ENCODE measurements around the gene PEPD.
A peak's percentile ranks its signal among the peaks of the same experiment; 100 is the strongest.

Gene PEPD

GRCh38 chr19:33422369-33423180, 99.0 kb downstream of the PEPD start:
- TF ChIP-seq ARNT (IDR thresholded peaks at IDR 0.05) (no peak), SUZ12 (IDR thresholded peaks at IDR 0.05) (no peak), SP1 (IDR thresholded peaks at IDR 0.05) (no peak), PKNOX1 (IDR thresholded peaks at IDR 0.05) (peak; percentile 56; the same call in 1 of the 2 replicates), TARDBP (IDR thresholded peaks at IDR 0.05) (no peak), L3MBTL2 (conservative IDR thresholded peaks at IDR 0.05) (no peak)

GRCh38 chr19:33421368-33421767, 100.2 kb downstream of the PEPD start:
- ChIA-PET CTCF (interaction anchor here (1.3 to 1.9 kb wide), 2 partner anchors 9 to 348 kb away, joined by 5 to 6 read pairs; no protein-coding TSS in a partner anchor), POLR2A (no interaction called here)
- TF ChIP-seq FOXM1 (IDR thresholded peaks at IDR 0.05; ENCODE audit: borderline replicate concordance) (no peak), CTBP1 (IDR thresholded peaks at IDR 0.05; ENCODE audit: borderline replicate concordance) (no peak), NFRKB (IDR thresholded peaks at IDR 0.05) (no peak), HDGF (IDR thresholded peaks at IDR 0.05; ENCODE audit: borderline replicate concordance) (no peak), TARDBP (IDR thresholded peaks at IDR 0.05) (no peak), FOXK2 (IDR thresholded peaks at IDR 0.05) (no peak), ARNT (IDR thresholded peaks at IDR 0.05) (no peak), ZNF384 (IDR thresholded peaks at IDR 0.05) (no peak), LEF1 (IDR thresholded peaks at IDR 0.05; ENCODE audit: borderline replicate concordance) (no peak), SUZ12 (IDR thresholded peaks at IDR 0.05) (no peak), PKNOX1 (IDR thresholded peaks at IDR 0.05) (no peak), BHLHE40 (IDR thresholded peaks at IDR 0.05; ENCODE audit: borderline replicate concordance) (no peak), FOXA1 (IDR thresholded peaks at IDR 0.05) (no peak), ELF4 (IDR thresholded peaks at IDR 0.05) (no peak), L3MBTL2 (conservative IDR thresholded peaks at IDR 0.05) (no peak), SP1 (IDR thresholded peaks at IDR 0.05) (no peak)
- no peak for DNase-seq (ENCODE audit: extremely low spot score)

More at GRCh38 chr19:33422369-33423180, 99.0 kb downstream of the PEPD start:
- CTCF ChIA-PET, result interaction anchor here (0.6 kb wide), 1 partner anchor 846 kb away, joined by 8 read pairs; no protein-coding TSS in a partner anchor
- no peak for DNase-seq (ENCODE audit: extremely low spot score)
- POLR2A ChIA-PET, result no interaction called here

- CTCF ChIA-PET, result interaction anchor here (1.3 to 1.9 kb wide), 2 partner anchors 10 to 349 kb away, joined by 5 to 6 read pairs; no protein-coding TSS in a partner anchor
- no peak for DNase-seq (ENCODE audit: extremely low spot score)
- no peak for TF ChIP-seq SUZ12 (IDR thresholded peaks at IDR 0.05)
- no peak for TF ChIP-seq FOXM1 (IDR thresholded peaks at IDR 0.05; ENCODE audit: borderline replicate concordance)
- TF ChIP-seq ARNT (IDR thresholded peaks at IDR 0.05), result no peak
- no peak for TF ChIP-seq SP1 (IDR thresholded peaks at IDR 0.05)
- no peak for TF ChIP-seq TARDBP (IDR thresholded peaks at IDR 0.05)
- no peak for TF ChIP-seq CTBP1 (IDR thresholded peaks at IDR 0.05; ENCODE audit: borderline replicate concordance)
- no peak for TF ChIP-seq BHLHE40 (IDR thresholded peaks at IDR 0.05; ENCODE audit: borderline replicate concordance)
- TF ChIP-seq PKNOX1 (IDR thresholded peaks at IDR 0.05), result no peak
- no peak for TF ChIP-seq FOXA1 (IDR thresholded peaks at IDR 0.05)
- TF ChIP-seq HDGF (IDR thresholded peaks at IDR 0.05; ENCODE audit: borderline replicate concordance), result no peak
- no peak for TF ChIP-seq ZNF384 (IDR thresholded peaks at IDR 0.05)
- TF ChIP-seq FOXK2 (IDR thresholded peaks at IDR 0.05), result no peak
- TF ChIP-seq L3MBTL2 (conservative IDR thresholded peaks at IDR 0.05), result no peak
- POLR2A ChIA-PET, result no interaction called here
These were observed 100.8 kb downstream of the PEPD start for GRCh38 chr19:33420821-33421220.

GRCh38 chr19:33419788-33420130, 101.8 kb downstream of the PEPD start:
- ChIA-PET POLR2A (interaction anchor here (0.8 kb wide), 1 partner anchor 13 kb away, joined by 3 read pairs; no protein-coding TSS in a partner anchor), CTCF (interaction anchor here (2.2 kb wide), 1 partner anchor 11 kb away, joined by 5 read pairs; no protein-coding TSS in a partner anchor)
- no peak for DNase-seq (ENCODE audit: extremely low spot score)
- TF ChIP-seq NFRKB (IDR thresholded peaks at IDR 0.05) (no peak), HDGF (IDR thresholded peaks at IDR 0.05; ENCODE audit: borderline replicate concordance) (no peak), ZNF384 (IDR thresholded peaks at IDR 0.05) (no peak), PKNOX1 (IDR thresholded peaks at IDR 0.05) (no peak), ELF4 (IDR thresholded peaks at IDR 0.05) (no peak), CTBP1 (IDR thresholded peaks at IDR 0.05; ENCODE audit: borderline replicate concordance) (no peak), SP1 (IDR thresholded peaks at IDR 0.05) (no peak), FOXM1 (IDR thresholded peaks at IDR 0.05; ENCODE audit: borderline replicate concordance) (no peak), TARDBP (IDR thresholded peaks at IDR 0.05) (no peak), ARNT (IDR thresholded peaks at IDR 0.05) (no peak), FOXK2 (IDR thresholded peaks at IDR 0.05) (no peak), FOXA1 (IDR thresholded peaks at IDR 0.05) (no peak), SUZ12 (IDR thresholded peaks at IDR 0.05) (no peak), LEF1 (IDR thresholded peaks at IDR 0.05; ENCODE audit: borderline replicate concordance) (no peak), L3MBTL2 (conservative IDR thresholded peaks at IDR 0.05) (no peak), BHLHE40 (IDR thresholded peaks at IDR 0.05; ENCODE audit: borderline replicate concordance) (no peak)

Measured in HEK293T (cell line).